HPDE6-E6E7 (cell line): ENCODE data around the gene CCDC57.
"Not testable (repeated sequence)": the region's sequence is repeated elsewhere in the genome, so short reads cannot be mapped to it uniquely, and the experiment has no call there.

ENCODE experiments used
- DNase-seq: peaks from one replicate; pipeline ENCODE4 v3.0.0; 2011; ENCODE audit warnings: missing footprints; ENCODE audit errors: extremely low spot score

Gene CCDC57

GRCh38 chr17:82152556-82153294, 59.9 kb downstream of the CCDC57 start:
- DNase-seq = no peak

- DNase-seq = no peak
Observed at GRCh38 chr17:82152114-82152513, 60.5 kb downstream of the CCDC57 start.

- DNase-seq = no peak
Observed at GRCh38 chr17:82151106-82151957, 61.3 kb downstream of the CCDC57 start.

GRCh38 chr17:82149401-82150099, 63.1 kb downstream of the CCDC57 start:
- DNase-seq = no peak

- DNase-seq = no peak
Observed at GRCh38 chr17:82148997-82149396, 63.6 kb downstream of the CCDC57 start.

GRCh38 chr17:82148011-82148410, 64.6 kb downstream of the CCDC57 start:
- no peak for DNase-seq

GRCh38 chr17:82146663-82147654, 65.7 kb downstream of the CCDC57 start:
- no peak for DNase-seq

- DNase-seq = no peak
Observed at GRCh38 chr17:82145550-82146155, 67.0 kb downstream of the CCDC57 start.

GRCh38 chr17:82143333-82143732, 69.3 kb downstream of the CCDC57 start:
- DNase-seq = no peak

- DNase-seq = not testable (repeated sequence)
Observed at GRCh38 chr17:82139961-82140360, 72.7 kb downstream of the CCDC57 start.

GRCh38 chr17:82138511-82138992, 74.1 kb downstream of the CCDC57 start:
- no peak for DNase-seq

- no peak for DNase-seq
Observed at GRCh38 chr17:82134101-82134500, 78.5 kb downstream of the CCDC57 start.

- not testable (repeated sequence) for DNase-seq
Observed at GRCh38 chr17:82133166-82133953, 79.3 kb downstream of the CCDC57 start.

- DNase-seq = no peak
Observed at GRCh38 chr17:82129095-82129494, 83.5 kb downstream of the CCDC57 start.

GRCh38 chr17:82128287-82128686, 84.4 kb downstream of the CCDC57 start:
- DNase-seq = no peak

GRCh38 chr17:82127704-82128103, 84.9 kb downstream of the CCDC57 start:
- no peak for DNase-seq

GRCh38 chr17:82127315-82127595, 85.4 kb downstream of the CCDC57 start:
- DNase-seq = no peak

- DNase-seq = no peak
Observed at GRCh38 chr17:82126556-82127314, 85.9 kb downstream of the CCDC57 start.

GRCh38 chr17:82124101-82124500, 88.5 kb downstream of the CCDC57 start:
- DNase-seq = no peak
